Stimulated activated CD4-positive, alpha-beta T cell treated with anti-CD3 and anti-CD28 coated beads, TNF-alpha, amount 100 ng/mL, for 4 hours (primary cell): ENCODE measurements around the gene BCAS1.
"Not testable (repeated sequence)": the region's sequence is repeated elsewhere in the genome, so short reads cannot be mapped to it uniquely, and the experiment has no call there.

Experiments used
- DNase-seq, 3 experiments: peaks; one replicate each; pipeline ENCODE4 v3.0.0-alpha.2; 2020; ENCODE audit warnings: low read depth in 3 of 3

The BCAS1 gene

GRCh38 chr20:53986037-53986650, 84.2 kb downstream of the BCAS1 start:
- no peak for DNase-seq

- DNase-seq = no peak
Observed at GRCh38 chr20:53985150-53985518, 85.3 kb downstream of the BCAS1 start.

DNA sequence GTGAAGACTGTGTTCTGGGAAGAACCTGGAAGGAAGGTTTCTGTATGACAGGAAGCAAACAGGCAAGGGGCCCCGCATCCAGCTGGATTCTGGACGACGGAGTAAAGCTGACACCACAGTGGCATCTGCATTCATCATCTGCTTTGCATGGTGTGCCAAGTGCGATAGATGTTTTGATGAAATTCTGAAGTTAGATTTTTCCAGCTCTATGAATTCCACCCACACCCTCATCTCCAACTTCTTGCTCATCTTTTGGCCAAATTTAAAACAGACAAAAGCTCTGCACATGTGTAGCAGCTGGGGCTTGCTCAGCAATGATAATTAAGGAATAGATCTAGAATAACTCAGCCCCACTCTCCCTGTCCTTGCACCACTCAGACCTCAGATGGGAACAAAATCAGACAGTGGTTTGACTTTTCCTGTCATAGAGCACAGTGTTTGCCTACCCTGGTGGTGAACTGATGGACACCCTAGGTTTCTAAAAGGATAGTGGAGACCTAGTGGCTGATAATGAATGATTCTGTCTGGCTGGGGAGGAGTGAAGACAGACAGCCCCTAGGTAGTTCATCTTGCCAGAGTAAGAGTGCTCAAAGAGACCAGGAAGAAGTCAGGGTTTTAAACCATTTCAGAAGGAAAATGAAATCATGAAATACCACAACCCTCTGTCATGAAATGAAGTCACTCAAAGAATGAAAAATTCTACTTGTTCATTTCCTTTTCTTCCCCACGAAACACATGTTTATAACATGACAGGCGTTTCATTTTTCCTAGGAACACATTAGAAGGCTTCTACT, 85.8 kb downstream of the BCAS1 start:
- DNase-seq = no peak

DNA sequence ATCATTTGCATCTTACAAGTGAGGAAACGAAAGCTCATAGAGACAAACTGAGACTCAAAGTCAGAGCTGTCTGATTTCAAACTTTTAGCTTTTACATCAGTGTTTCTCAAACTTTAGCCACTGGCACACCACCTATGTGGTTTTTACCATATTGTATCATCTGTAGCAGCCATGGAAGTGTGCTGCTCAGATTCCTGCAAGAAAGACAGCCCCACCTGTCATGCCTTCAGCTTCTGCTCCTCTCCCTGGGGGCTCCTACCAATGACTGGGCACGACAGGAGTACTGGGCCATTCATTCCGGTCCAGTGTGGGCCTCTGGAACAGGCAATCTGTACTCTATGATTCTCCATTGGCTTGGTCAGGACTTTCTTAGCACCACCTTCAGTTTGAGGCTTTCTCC, 87.0 kb downstream of the BCAS1 start:
- DNase-seq = no peak

DNA sequence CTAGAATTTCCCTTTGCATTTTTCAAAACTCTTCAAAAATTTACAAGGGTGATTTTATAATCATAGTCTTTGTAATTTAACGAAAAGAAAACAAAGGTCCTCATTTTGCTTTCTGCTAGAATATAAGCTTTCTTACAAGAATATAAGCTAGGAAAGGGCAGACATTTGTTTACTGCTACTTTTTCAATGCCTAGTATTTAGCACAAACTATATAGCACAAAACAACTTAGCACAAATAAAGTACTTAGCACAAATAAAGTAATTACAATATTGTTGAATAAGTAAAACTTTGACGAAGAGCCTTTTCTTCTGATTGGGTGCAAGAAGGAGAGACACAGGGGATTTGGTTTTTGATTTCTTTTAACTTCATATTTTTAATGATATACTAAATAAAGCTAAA, 87.8 kb downstream of the BCAS1 start:
- DNase-seq = no peak

DNA sequence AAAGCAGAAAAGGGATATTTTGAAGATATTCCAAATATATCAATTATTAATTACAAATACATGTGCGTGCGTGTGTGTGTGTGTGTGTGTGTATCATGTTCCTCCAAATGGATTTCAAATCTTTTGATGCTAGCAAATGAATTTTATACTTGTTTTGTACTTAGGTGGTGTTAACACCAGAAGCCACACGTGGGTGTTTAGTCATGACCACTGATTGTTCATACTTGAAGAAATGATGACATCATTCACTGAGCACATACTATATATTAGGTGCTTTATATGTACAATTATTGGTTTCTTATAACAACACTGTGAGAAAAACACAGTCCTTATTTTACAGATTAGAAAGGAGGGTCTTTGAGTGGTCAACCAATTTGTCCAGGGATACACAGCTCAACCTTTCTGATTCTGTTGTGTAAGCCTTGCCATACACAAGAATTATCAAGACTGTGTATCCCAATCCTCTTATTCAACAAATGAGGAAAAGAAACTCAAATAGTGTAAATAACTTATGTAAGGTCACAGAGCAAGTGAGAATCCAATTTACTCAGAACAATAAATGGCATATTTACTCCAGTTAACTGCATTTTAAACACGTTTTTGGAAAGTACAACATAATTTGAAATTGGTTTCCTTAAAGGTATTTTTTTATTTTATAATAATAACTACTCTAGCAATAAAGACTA, 88.5 kb downstream of the BCAS1 start:
- no peak for DNase-seq

DNA sequence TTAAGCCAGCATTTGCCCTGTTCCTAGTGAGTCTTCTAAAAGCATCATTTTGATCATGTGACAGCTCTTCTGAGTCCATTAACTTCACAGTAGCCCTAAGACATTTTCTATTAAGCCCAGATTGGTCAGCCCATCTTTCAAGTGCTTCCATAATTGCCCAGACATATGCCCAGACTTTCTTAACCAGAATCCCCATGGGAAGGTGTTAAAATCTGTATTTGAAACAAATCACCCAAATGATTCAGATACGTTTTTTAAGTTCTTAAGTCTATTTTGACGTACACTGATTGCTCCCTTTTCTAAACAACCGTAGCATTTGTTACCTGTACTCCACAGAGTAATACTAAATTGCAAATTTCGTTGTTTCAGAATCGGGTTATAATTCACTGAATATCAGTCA, 89.3 kb downstream of the BCAS1 start:
- DNase-seq = no peak

DNA sequence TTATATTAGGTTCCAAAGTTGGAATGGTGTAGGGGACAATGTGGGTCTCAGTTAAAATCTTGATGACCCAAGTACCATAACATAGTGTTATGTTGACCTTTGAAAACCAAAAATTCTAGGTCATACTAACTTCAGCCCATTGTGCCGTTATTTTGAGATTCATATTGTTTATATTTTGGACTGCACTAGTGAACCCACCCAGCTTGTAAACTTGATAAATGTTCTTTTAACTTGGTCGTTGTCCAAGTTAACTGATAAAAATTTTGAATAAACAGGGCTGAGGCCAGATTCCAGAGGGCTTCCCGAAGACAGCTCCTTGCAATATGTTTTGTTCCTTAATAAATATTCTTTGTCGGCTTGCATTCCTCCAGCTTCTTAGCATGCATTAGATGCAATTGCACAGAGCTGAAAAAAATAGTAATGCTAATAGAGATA, 90.3 kb downstream of the BCAS1 start:
- DNase-seq = no peak

DNA sequence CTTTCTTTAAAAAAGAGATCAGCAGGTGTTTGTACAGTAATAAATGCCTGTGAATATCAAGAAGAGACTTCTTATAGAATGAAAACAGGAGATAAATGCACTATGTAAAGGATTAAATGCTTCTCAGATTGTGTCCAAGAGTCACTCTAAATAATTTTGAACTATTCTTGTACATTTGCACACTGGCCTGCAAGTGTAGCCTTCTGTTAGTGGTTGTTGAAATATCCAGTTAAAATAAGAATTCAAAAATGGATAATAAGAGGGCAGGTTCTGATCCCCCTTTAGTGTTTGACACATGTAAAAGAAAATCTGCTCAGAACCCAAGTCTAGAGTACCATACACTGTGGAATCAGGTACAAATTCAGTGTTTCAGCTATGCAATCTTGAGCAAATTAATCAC, 91.9 kb downstream of the BCAS1 start:
- no peak for DNase-seq

DNA sequence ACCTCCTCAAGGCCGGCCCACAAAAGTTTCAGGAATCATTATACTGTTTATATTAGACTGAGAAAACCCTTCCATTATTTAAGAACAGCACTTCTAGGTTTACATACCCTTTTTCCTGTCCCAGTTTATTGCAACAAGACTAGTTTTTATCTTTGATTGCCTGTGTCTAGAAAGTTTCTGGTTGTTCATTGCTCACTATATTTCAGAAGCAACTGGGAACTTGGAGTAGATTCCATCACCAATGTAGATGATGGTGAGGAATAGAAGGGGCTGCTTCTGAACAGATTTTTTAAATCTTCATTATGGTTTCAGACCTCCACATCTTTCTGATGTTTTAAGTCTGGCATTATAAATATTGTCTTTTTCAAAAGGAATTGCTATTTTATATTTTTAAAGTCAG, 93.0 kb downstream of the BCAS1 start:
- DNase-seq = no peak

DNA sequence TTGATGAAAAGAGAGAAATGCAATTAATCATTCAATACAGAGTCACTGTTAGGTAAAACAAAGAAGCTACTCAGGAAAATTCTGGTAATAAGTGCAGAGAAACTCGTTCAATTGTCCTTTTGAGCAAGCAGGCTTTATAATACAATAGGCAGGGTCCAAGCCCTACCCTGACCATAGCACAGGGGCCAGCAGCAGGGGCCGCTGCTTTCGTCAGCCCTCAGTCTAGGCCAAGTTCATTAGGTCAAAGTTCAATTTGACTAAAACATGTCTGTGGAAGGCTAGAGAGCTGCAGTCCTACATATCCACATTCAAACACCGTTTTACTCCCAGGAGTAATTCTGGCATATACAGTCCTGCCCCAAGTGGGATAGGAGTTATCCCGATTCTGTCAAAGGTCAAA, 94.6 kb downstream of the BCAS1 start:
- no peak for DNase-seq

- DNase-seq = no peak
Observed at GRCh38 chr20:53974785-53975555, 95.4 kb downstream of the BCAS1 start.

- DNase-seq = not testable (repeated sequence)
Observed at GRCh38 chr20:53973882-53974281, 96.5 kb downstream of the BCAS1 start.

- DNase-seq = no peak
Observed at GRCh38 chr20:53972179-53972578, 98.2 kb downstream of the BCAS1 start.

DNA sequence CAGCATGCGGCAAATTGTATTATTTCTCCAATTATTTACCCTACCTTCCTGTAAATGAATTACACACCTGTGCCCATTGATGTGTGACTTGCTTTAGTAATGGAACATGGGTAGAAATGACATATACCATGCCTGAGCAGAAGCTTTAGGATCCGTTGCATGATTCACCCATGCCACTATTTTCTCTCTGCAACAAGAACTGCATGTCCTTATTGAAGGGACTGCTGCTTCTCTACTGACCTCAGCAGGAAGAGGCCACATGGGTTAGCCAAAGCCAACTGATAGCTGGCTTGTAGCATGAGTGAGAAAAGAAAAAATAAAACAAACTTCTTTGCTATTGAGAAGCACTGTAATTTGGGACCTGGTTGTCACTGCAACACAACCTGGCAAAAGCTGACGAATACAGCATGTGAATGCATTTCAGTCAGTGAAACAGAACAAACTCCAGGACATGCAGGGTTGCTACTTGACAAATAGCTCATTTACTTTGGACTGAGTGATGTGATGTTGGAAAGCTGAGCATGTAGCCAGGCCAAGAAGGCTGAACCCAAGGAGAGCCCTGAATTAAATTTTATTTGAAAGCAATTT, 99.2 kb downstream of the BCAS1 start:
- DNase-seq = no peak

- no peak for DNase-seq
Observed at GRCh38 chr20:53970232-53970631, 100.2 kb downstream of the BCAS1 start.

DNA sequence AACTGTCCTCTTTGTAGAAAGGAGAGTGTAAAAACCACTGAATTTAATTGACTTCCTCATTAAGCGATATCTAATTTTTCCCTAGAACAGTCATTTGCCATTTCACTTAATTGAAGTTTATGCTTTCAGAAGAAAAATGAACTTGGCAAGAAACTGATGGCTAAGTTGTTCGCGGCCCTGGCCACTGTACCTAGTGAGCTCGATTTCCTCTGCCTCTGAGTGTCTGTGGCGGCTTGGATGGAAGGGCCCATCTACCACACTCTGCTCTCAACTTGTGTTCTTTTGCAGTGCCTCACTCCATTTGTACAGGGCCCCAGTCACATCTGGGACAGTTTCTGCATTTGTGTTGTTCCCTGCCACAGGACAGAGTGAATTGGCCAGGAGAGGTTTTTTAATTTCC, 102.9 kb downstream of the BCAS1 start:
- no peak for DNase-seq

DNA sequence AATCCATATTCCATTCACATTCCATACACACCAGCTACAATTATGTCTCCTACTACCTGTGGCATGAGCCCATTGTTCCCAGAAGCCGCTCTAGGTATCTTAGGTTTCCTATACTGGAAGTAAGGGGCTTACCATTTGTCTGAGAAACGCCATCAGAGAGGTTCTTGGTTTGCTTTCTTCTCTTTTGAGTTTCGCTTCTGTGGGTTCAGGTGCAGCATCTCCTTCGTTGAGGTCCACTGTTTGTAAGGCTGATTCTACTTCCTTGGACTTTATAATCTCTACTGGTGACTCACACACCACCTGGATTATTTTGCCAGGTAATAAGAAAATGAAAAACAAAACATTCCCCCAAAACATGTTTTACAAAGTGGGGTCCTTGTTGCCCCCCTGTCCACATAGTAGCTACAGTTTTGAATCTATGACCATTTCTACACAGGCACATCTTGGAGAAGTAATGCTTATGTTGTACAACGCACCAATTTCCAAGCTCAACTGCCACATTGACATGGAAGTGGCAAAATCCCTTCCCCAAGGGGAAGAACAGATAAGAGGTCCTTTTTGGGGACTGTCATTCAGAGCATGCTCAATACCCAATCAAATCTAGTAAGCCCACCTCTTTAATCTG, 103.5 kb downstream of the BCAS1 start:
- no peak for DNase-seq

DNA sequence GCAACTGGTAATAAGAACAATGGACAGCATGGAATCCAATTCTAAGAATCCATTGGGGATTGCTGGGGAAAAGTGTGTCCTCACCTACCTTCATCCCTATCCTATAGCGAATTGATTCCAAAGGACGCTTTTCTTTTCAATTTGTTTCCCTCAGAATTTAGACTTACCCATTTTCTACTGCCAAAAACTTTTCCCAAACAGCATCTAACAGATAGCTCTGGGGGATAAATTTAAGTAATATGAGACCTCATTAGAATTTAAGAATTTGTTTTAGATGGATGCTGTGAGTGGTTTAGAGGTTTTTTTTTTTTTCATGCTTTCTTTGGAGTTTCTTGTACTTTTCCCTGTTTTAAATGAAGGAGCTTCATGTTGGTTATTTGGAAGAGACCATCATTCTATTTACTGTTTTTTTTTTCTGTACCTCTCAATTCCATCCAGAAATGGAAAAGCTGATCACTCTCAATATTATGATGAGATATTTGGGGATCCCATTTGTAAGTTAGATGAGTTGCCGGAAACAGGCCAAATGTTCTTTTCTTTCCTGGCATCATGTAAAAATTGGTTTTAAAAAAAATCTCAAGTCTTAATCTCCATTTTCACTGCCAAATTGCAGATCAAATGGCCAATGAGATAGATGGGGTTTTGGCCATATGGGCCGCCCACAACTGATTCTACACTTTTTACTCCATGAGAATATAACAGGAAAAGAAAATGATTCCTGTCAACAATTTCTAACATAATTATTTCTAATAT, 105.7 kb downstream of the BCAS1 start:
- DNase-seq = no peak

GRCh38 chr20:53964067-53964466, 106.3 kb downstream of the BCAS1 start:
- DNase-seq = no peak

- no peak for DNase-seq
Observed at GRCh38 chr20:53963635-53964034, 106.8 kb downstream of the BCAS1 start.
